ENCODE results near the gene LAMA2. TPM values are rescaled to one million over a fixed set of nuclear protein-coding genes. Genes with fewer than 3 reads are reported as not detected.
A peak's percentile ranks its signal among the peaks of the same experiment; 100 is the strongest.

Gene LAMA2
- total RNA-seq, 1 donor from 2014 or later: 18.0 TPM

- Mint-ChIP-seq H3K27me3 (ENCODE audit: unreplicated experiment) (no peaks in the 10 kb centered on the region), H3K9me3 (ENCODE audit: unreplicated experiment) (no peaks in the 10 kb centered on the region), H3K4me3 (ENCODE audit: unreplicated experiment) (peak overlapping the region; percentile 72), H3K36me3 (ENCODE audit: unreplicated experiment) (no peaks in the 10 kb centered on the region), H3K27ac (ENCODE audit: unreplicated experiment) (peak overlapping the region; percentile 99), H3K4me1 (ENCODE audit: unreplicated experiment) (peaks cover 45% of the 10 kb centered on the region)
- TF ChIP-seq, protein P1, sequence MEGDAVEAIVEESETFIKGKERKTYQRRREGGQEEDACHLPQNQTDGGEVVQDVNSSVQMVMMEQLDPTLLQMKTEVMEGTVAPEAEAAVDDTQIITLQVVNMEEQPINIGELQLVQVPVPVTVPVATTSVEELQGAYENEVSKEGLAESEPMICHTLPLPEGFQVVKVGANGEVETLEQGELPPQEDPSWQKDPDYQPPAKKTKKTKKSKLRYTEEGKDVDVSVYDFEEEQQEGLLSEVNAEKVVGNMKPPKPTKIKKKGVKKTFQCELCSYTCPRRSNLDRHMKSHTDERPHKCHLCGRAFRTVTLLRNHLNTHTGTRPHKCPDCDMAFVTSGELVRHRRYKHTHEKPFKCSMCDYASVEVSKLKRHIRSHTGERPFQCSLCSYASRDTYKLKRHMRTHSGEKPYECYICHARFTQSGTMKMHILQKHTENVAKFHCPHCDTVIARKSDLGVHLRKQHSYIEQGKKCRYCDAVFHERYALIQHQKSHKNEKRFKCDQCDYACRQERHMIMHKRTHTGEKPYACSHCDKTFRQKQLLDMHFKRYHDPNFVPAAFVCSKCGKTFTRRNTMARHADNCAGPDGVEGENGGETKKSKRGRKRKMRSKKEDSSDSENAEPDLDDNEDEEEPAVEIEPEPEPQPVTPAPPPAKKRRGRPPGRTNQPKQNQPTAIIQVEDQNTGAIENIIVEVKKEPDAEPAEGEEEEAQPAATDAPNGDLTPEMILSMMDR (IDR thresholded peaks at IDR 0.05): no peak
- no peak for DNase-seq (ENCODE audit: extremely low spot score, unreplicated experiment)
Observed at GRCh38 chr6:129490521-129491255, 607.8 kb downstream of the LAMA2 start.

DNA sequence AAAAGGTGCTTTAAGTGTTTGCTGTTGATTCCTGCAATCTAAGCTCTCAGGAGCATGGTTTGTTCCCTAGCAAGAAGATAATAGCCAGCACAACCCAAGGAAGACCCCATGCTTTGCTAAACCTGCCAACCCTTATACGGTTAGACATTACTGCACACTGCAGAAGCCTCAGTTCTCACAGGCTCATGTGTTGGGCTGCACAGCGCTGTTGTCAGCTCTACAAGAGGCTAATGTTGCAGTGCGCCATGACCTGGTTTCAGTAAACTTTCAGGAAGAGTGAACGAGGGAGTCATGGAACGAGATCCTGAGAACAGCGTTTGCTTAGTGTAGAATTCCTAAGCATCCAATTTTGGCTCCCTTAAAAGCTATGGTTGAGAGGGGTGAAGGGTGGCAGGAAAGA lies 608.5 kb downstream of the LAMA2 start:
- peak overlapping the region; percentile 99 for H3K27ac Mint-ChIP-seq (ENCODE audit: unreplicated experiment)
- peak overlapping the region; percentile 72 for H3K4me3 Mint-ChIP-seq (ENCODE audit: unreplicated experiment)
- DNase-seq (ENCODE audit: extremely low spot score, unreplicated experiment): no peak

GRCh38 chr6:129492260-129492659 lies 609.3 kb downstream of the LAMA2 start:
- peaks cover 45% of the 10 kb centered on the region for H3K4me1 Mint-ChIP-seq (ENCODE audit: unreplicated experiment)
- peak overlapping the region; percentile 99 for H3K27ac Mint-ChIP-seq (ENCODE audit: unreplicated experiment)
- TF ChIP-seq, protein P1 (IDR thresholded peaks at IDR 0.05): no peak
- no peaks in the 10 kb centered on the region for H3K27me3 Mint-ChIP-seq (ENCODE audit: unreplicated experiment)
- no peak for DNase-seq (ENCODE audit: extremely low spot score, unreplicated experiment)
- no peaks in the 10 kb centered on the region for H3K36me3 Mint-ChIP-seq (ENCODE audit: unreplicated experiment)
- no peak overlapping the region for H3K4me3 Mint-ChIP-seq (ENCODE audit: unreplicated experiment)
- no peaks in the 10 kb centered on the region for H3K9me3 Mint-ChIP-seq (ENCODE audit: unreplicated experiment)

More for the DNA sequence above, 608.5 kb downstream of the LAMA2 start:
- TF ChIP-seq, protein P1 (IDR thresholded peaks at IDR 0.05): no peak
- Mint-ChIP-seq H3K27me3 (ENCODE audit: unreplicated experiment) (no peaks in the 10 kb centered on the region), H3K4me1 (ENCODE audit: unreplicated experiment) (peaks cover 45% of the 10 kb centered on the region), H3K9me3 (ENCODE audit: unreplicated experiment) (no peaks in the 10 kb centered on the region), H3K36me3 (ENCODE audit: unreplicated experiment) (no peaks in the 10 kb centered on the region)

DNA sequence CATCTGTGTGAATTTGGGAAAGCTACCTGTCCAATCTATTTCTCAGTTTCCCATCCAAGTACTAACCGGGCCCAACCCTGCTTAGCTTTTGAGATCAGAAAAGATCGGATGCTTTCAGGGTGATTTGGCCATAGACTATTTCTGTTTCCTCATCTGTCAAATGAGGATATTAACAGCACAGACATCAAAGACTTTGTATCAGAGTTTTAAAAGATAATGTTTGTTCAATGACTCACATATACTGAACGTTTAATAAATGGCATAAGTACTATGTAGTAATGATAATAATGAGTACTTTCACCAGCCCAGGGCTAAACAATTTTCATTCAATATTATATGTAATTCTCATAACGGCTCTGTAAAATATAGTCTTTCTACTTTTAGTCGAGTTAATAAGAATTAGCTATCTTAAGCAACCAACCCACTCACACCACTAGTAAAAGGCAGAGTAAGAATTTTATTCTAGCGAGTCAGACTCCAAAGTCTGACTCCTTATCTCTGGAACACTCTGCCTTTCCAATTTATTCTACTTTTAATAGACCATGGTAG lies 610.5 kb downstream of the LAMA2 start:
- H3K27ac Mint-ChIP-seq (ENCODE audit: unreplicated experiment): peak overlapping the region; percentile 35
- H3K4me3 Mint-ChIP-seq (ENCODE audit: unreplicated experiment): no peak overlapping the region
- TF ChIP-seq, protein P1 (IDR thresholded peaks at IDR 0.05): no peak
- DNase-seq (ENCODE audit: extremely low spot score, unreplicated experiment): no peak
- H3K27me3 Mint-ChIP-seq (ENCODE audit: unreplicated experiment): no peaks in the 10 kb centered on the region
- no peaks in the 10 kb centered on the region for H3K36me3 Mint-ChIP-seq (ENCODE audit: unreplicated experiment)
- H3K4me1 Mint-ChIP-seq (ENCODE audit: unreplicated experiment): peaks cover 45% of the 10 kb centered on the region
- H3K9me3 Mint-ChIP-seq (ENCODE audit: unreplicated experiment): no peaks in the 10 kb centered on the region

- TF ChIP-seq, protein P1 (IDR thresholded peaks at IDR 0.05): no peak
- Mint-ChIP-seq H3K36me3 (ENCODE audit: unreplicated experiment) (no peaks in the 10 kb centered on the region), H3K27ac (ENCODE audit: unreplicated experiment) (no peak overlapping the region), H3K4me3 (ENCODE audit: unreplicated experiment) (no peak overlapping the region), H3K4me1 (ENCODE audit: unreplicated experiment) (peaks cover 44% of the 10 kb centered on the region), H3K9me3 (ENCODE audit: unreplicated experiment) (no peaks in the 10 kb centered on the region), H3K27me3 (ENCODE audit: unreplicated experiment) (no peaks in the 10 kb centered on the region)
- DNase-seq (ENCODE audit: extremely low spot score, unreplicated experiment): no peak
Observed at GRCh38 chr6:129494099-129494498, 611.2 kb downstream of the LAMA2 start.

Data from osteocyte (in vitro differentiated cells).